Measurements from ENCODE around the gene MRC1. TPM values are rescaled to one million over a fixed set of nuclear protein-coding genes. Genes with fewer than 3 reads are reported as not detected.

Gene MRC1
- total and polyA plus RNA-seq, 2 experiments from 2014 or later = not detected

DNA sequence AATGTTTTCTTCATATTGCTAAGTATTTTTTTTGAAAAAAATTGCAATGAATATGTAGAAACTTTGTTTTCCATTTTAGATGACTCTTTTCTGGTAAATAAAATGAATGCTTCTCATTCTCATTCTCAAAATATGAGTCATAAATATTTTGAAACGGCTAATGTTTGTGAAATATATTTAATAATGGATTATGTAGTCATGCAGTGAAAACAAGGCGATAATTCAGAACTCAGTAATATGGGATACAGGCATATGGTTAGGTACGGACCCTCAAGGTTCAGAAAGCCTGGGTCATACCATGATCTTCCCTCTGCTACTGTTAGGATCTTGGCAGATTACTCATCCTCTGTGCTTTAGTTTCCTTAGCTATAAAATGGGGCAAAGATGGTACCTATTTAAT is 96.3 kb downstream of the MRC1 start:
- no peaks in the 10 kb centered on the region for H3F3A ChIP-seq (replicated peaks; ENCODE audit: low read depth)
- no peak overlapping the region for H2AFZ ChIP-seq
- Mint-ChIP-seq H3K4me1 (no peaks in the 10 kb centered on the region; the same call in 2 of the 3 replicates), H3K27me3 (ENCODE audit: insufficient read depth, low read depth, poor library complexity) (peaks cover 2% of the 10 kb centered on the region), H3K4me3 (no peak overlapping the region), H3K27ac (no peak overlapping the region), H3K9me3 (no peaks in the 10 kb centered on the region), H3K36me3 (ENCODE audit: low read depth) (no peaks in the 10 kb centered on the region)
- no peak for ATAC-seq
- H3K27ac ChIP-seq (ENCODE audit: low read depth) = no peak overlapping the region
- no peaks in the 10 kb centered on the region for H3K9me2 ChIP-seq (ENCODE audit: insufficient read depth)
- H3K4me3 ChIP-seq = no peak overlapping the region
- H3K4me1 ChIP-seq (ENCODE audit: insufficient read depth) = no peaks in the 10 kb centered on the region
- TF ChIP-seq ZNF331 (CRISPR knock-in tag; IDR thresholded peaks at IDR 0.05; ENCODE audit: low read depth) (no peak), EZH2 (IDR thresholded peaks at IDR 0.05; ENCODE audit: low read depth, unreplicated experiment) (no peak), STAT1 (IDR thresholded peaks at IDR 0.05; ENCODE audit: unreplicated experiment) (no peak), JUNB (IDR thresholded peaks at IDR 0.05; ENCODE audit: unreplicated experiment) (no peak), ZNF114 (CRISPR knock-in tag; IDR thresholded peaks at IDR 0.05) (no peak), EZH2phosphoT487 (IDR thresholded peaks at IDR 0.05; ENCODE audit: unreplicated experiment) (no peak), POLR2AphosphoS5 (IDR thresholded peaks at IDR 0.05; ENCODE audit: low read depth) (no peak), CREB1 (CRISPR knock-in tag; IDR thresholded peaks at IDR 0.05; ENCODE audit: low read depth) (no peak), NANOG (IDR thresholded peaks at IDR 0.05; ENCODE audit: borderline replicate concordance) (no peak)
- TF ChIP-seq, protein P1, sequence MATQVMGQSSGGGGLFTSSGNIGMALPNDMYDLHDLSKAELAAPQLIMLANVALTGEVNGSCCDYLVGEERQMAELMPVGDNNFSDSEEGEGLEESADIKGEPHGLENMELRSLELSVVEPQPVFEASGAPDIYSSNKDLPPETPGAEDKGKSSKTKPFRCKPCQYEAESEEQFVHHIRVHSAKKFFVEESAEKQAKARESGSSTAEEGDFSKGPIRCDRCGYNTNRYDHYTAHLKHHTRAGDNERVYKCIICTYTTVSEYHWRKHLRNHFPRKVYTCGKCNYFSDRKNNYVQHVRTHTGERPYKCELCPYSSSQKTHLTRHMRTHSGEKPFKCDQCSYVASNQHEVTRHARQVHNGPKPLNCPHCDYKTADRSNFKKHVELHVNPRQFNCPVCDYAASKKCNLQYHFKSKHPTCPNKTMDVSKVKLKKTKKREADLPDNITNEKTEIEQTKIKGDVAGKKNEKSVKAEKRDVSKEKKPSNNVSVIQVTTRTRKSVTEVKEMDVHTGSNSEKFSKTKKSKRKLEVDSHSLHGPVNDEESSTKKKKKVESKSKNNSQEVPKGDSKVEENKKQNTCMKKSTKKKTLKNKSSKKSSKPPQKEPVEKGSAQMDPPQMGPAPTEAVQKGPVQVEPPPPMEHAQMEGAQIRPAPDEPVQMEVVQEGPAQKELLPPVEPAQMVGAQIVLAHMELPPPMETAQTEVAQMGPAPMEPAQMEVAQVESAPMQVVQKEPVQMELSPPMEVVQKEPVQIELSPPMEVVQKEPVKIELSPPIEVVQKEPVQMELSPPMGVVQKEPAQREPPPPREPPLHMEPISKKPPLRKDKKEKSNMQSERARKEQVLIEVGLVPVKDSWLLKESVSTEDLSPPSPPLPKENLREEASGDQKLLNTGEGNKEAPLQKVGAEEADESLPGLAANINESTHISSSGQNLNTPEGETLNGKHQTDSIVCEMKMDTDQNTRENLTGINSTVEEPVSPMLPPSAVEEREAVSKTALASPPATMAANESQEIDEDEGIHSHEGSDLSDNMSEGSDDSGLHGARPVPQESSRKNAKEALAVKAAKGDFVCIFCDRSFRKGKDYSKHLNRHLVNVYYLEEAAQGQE (IDR thresholded peaks at IDR 0.05; ENCODE audit: unreplicated experiment) = no peak
- TF ChIP-seq, protein P2, sequence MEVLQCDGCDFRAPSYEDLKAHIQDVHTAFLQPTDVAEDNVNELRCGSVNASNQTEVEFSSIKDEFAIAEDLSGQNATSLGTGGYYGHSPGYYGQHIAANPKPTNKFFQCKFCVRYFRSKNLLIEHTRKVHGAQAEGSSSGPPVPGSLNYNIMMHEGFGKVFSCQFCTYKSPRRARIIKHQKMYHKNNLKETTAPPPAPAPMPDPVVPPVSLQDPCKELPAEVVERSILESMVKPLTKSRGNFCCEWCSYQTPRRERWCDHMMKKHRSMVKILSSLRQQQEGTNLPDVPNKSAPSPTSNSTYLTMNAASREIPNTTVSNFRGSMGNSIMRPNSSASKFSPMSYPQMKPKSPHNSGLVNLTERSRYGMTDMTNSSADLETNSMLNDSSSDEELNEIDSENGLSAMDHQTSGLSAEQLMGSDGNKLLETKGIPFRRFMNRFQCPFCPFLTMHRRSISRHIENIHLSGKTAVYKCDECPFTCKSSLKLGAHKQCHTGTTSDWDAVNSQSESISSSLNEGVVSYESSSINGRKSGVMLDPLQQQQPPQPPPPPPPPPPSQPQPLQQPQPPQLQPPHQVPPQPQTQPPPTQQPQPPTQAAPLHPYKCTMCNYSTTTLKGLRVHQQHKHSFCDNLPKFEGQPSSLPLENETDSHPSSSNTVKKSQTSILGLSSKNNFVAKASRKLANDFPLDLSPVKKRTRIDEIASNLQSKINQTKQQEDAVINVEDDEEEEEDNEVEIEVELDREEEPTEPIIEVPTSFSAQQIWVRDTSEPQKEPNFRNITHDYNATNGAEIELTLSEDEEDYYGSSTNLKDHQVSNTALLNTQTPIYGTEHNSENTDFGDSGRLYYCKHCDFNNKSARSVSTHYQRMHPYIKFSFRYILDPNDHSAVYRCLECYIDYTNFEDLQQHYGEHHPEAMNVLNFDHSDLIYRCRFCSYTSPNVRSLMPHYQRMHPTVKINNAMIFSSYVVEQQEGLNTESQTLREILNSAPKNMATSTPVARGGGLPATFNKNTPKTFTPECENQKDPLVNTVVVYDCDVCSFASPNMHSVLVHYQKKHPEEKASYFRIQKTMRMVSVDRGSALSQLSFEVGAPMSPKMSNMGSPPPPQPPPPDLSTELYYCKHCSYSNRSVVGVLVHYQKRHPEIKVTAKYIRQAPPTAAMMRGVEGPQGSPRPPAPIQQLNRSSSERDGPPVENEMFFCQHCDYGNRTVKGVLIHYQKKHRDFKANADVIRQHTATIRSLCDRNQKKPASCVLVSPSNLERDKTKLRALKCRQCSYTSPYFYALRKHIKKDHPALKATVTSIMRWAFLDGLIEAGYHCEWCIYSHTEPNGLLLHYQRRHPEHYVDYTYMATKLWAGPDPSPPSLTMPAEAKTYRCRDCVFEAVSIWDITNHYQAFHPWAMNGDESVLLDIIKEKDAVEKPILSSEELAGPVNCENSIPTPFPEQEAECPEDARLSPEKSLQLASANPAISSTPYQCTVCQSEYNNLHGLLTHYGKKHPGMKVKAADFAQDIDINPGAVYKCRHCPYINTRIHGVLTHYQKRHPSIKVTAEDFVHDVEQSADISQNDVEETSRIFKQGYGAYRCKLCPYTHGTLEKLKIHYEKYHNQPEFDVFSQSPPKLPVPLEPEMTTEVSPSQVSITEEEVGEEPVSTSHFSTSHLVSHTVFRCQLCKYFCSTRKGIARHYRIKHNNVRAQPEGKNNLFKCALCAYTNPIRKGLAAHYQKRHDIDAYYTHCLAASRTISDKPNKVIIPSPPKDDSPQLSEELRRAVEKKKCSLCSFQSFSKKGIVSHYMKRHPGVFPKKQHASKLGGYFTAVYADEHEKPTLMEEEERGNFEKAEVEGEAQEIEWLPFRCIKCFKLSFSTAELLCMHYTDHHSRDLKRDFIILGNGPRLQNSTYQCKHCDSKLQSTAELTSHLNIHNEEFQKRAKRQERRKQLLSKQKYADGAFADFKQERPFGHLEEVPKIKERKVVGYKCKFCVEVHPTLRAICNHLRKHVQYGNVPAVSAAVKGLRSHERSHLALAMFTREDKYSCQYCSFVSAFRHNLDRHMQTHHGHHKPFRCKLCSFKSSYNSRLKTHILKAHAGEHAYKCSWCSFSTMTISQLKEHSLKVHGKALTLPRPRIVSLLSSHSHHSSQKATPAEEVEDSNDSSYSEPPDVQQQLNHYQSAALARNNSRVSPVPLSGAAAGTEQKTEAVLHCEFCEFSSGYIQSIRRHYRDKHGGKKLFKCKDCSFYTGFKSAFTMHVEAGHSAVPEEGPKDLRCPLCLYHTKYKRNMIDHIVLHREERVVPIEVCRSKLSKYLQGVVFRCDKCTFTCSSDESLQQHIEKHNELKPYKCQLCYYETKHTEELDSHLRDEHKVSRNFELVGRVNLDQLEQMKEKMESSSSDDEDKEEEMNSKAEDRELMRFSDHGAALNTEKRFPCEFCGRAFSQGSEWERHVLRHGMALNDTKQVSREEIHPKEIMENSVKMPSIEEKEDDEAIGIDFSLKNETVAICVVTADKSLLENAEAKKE (CRISPR knock-in tag; IDR thresholded peaks at IDR 0.05) = no peak
- TF ChIP-seq, protein P3, sequence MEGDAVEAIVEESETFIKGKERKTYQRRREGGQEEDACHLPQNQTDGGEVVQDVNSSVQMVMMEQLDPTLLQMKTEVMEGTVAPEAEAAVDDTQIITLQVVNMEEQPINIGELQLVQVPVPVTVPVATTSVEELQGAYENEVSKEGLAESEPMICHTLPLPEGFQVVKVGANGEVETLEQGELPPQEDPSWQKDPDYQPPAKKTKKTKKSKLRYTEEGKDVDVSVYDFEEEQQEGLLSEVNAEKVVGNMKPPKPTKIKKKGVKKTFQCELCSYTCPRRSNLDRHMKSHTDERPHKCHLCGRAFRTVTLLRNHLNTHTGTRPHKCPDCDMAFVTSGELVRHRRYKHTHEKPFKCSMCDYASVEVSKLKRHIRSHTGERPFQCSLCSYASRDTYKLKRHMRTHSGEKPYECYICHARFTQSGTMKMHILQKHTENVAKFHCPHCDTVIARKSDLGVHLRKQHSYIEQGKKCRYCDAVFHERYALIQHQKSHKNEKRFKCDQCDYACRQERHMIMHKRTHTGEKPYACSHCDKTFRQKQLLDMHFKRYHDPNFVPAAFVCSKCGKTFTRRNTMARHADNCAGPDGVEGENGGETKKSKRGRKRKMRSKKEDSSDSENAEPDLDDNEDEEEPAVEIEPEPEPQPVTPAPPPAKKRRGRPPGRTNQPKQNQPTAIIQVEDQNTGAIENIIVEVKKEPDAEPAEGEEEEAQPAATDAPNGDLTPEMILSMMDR (conservative IDR thresholded peaks at IDR 0.05; ENCODE audit: low read depth in 2 of 2) = no peak
- TF ChIP-seq, protein P4, sequence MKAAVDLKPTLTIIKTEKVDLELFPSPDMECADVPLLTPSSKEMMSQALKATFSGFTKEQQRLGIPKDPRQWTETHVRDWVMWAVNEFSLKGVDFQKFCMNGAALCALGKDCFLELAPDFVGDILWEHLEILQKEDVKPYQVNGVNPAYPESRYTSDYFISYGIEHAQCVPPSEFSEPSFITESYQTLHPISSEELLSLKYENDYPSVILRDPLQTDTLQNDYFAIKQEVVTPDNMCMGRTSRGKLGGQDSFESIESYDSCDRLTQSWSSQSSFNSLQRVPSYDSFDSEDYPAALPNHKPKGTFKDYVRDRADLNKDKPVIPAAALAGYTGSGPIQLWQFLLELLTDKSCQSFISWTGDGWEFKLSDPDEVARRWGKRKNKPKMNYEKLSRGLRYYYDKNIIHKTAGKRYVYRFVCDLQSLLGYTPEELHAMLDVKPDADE (IDR thresholded peaks at IDR 0.05) = no peak
- no peaks in the 10 kb centered on the region for H3K36me3 ChIP-seq (ENCODE audit: insufficient read depth)
- H3K4me2 ChIP-seq = no peak overlapping the region
- DNase-seq (ENCODE audit: low spot score) = no peak
- no peaks in the 10 kb centered on the region for H4K20me1 ChIP-seq (replicated peaks; ENCODE audit: insufficient read depth)
- no peaks in the 10 kb centered on the region for H3K27me3 ChIP-seq (ENCODE audit: insufficient read depth)
- H3K79me2 ChIP-seq (replicated peaks; ENCODE audit: insufficient read depth) = no peaks in the 10 kb centered on the region

Measured in GM23338 (cell line).